ENCODE results near the gene LELP1. TPM values are rescaled to one million over a fixed set of nuclear protein-coding genes. Genes with fewer than 3 reads are reported as not detected.

Gene LELP1
- total and polyA plus RNA-seq, 10 donors = not detected

- TF ChIP-seq POLR2AphosphoS5 (IDR thresholded peaks at IDR 0.05) = no peak
- no peak for TF ChIP-seq POLR2A (IDR thresholded peaks at IDR 0.05)
- TF ChIP-seq CTCF (IDR thresholded peaks at IDR 0.05 in 8 of 11, conservative IDR thresholded peaks at IDR 0.05 in 3 of 11) = no peak
- Histone ChIP-seq H3K4me3 (no peak overlapping the region), H3K27me3 (replicated peaks in 1 of 7) (peaks cover 0 to 42% (median 0%) of the 10 kb centered on the region in 7 donors), H3K27ac (no peak overlapping the region), H3K4me1 (no peaks in the 10 kb centered on the region), H3K9me3 (no peaks in the 10 kb centered on the region), H3K36me3 (no peaks in the 10 kb centered on the region)
- intact Hi-C loops (cut with DNase I; ENCODE audit: low total_unique reads) = no loop called here
- WGBS, 5 donors = 64 to 83% (median 77%) methylated on average over 5 of the region's 5 CpGs
- no peak for DNase-seq
Measured at GRCh38 chr1:153248176-153248879, 45.1 kb downstream of the LELP1 start.

GRCh38 chr1:153250166-153250565 lies 46.9 kb downstream of the LELP1 start:
- 57 to 82% (median 72%) methylated on average over 1 of the region's 1 CpG for WGBS, 5 donors
- Histone ChIP-seq H3K9me3 (no peaks in the 10 kb centered on the region), H3K27ac (no peak overlapping the region), H3K4me3 (no peak overlapping the region), H3K27me3 (replicated peaks in 1 of 7) (peaks cover 0 to 42% (median 0%) of the 10 kb centered on the region in 7 donors), H3K4me1 (no peaks in the 10 kb centered on the region), H3K36me3 (no peaks in the 10 kb centered on the region)
- TF ChIP-seq POLR2AphosphoS5 (IDR thresholded peaks at IDR 0.05) (no peak), CTCF (IDR thresholded peaks at IDR 0.05 in 8 of 11, conservative IDR thresholded peaks at IDR 0.05 in 3 of 11) (no peak), POLR2A (IDR thresholded peaks at IDR 0.05) (no peak)
- no peak for DNase-seq
- intact Hi-C loops (cut with DNase I; ENCODE audit: low total_unique reads) = no loop called here

GRCh38 chr1:153251087-153251486 lies 47.9 kb downstream of the LELP1 start:
- WGBS, 5 donors = 55 to 65% (median 59%) methylated on average over 2 of the region's 2 CpGs
- Histone ChIP-seq H3K27ac (no peak overlapping the region), H3K9me3 (no peaks in the 10 kb centered on the region), H3K4me1 (no peaks in the 10 kb centered on the region), H3K36me3 (no peaks in the 10 kb centered on the region), H3K27me3 (replicated peaks in 1 of 7) (peaks cover 0 to 35% (median 0%) of the 10 kb centered on the region in 7 donors), H3K4me3 (no peak overlapping the region)
- TF ChIP-seq POLR2A (IDR thresholded peaks at IDR 0.05) = no peak
- TF ChIP-seq CTCF (IDR thresholded peaks at IDR 0.05 in 8 of 11, conservative IDR thresholded peaks at IDR 0.05 in 3 of 11) = no peak
- no peak for TF ChIP-seq POLR2AphosphoS5 (IDR thresholded peaks at IDR 0.05)
- intact Hi-C loops (cut with DNase I; ENCODE audit: low total_unique reads) = no loop called here
- DNase-seq = no peak

- WGBS, 5 donors = 78 to 85% (median 84%) methylated on average over 3 of the region's 3 CpGs
- Histone ChIP-seq H3K4me3 (no peak overlapping the region), H3K27ac (no peak overlapping the region), H3K27me3 (replicated peaks in 1 of 7) (peaks cover 0 to 33% (median 0%) of the 10 kb centered on the region in 7 donors), H3K4me1 (no peaks in the 10 kb centered on the region), H3K36me3 (no peaks in the 10 kb centered on the region), H3K9me3 (no peaks in the 10 kb centered on the region)
- intact Hi-C loops (cut with DNase I; ENCODE audit: low total_unique reads) = no loop called here
- TF ChIP-seq CTCF (IDR thresholded peaks at IDR 0.05 in 8 of 11, conservative IDR thresholded peaks at IDR 0.05 in 3 of 11) = no peak
- no peak for TF ChIP-seq POLR2A (IDR thresholded peaks at IDR 0.05)
- TF ChIP-seq POLR2AphosphoS5 (IDR thresholded peaks at IDR 0.05) = no peak
- DNase-seq = no peak
Measured at GRCh38 chr1:153251562-153251961, 48.3 kb downstream of the LELP1 start.
